ENCODE data around the gene OOSP2.
A peak's percentile ranks its signal among the peaks of the same experiment; 100 is the strongest.

The OOSP2 gene

GRCh38 chr11:60085909-60086308, 45.7 kb downstream of the OOSP2 start:
- Histone ChIP-seq H3K9ac (ENCODE audit: low read depth, low read length, poor library complexity, severe bottlenecking) (no peak overlapping the region), H2AFZ (ENCODE audit: low read length) (0 out of 2 replicates have a peak overlapping the region, but pooled peaks have one; percentile 56), H3K79me2 (ENCODE audit: insufficient read depth, low read length) (no peaks in the 10 kb centered on the region), H3K36me3 (ENCODE audit: insufficient read depth, low read length) (no peaks in the 10 kb centered on the region), H3K4me2 (ENCODE audit: low read depth, low read length, poor library complexity, severe bottlenecking) (peak overlapping the region; percentile 57), H3F3A (ENCODE audit: low read depth) (no peaks in the 10 kb centered on the region), H3K9me3 (ENCODE audit: insufficient read depth, low read depth, low read length) (no peaks in the 10 kb centered on the region), H3K4me3 (ENCODE audit: low read length, poor library complexity, severe bottlenecking) (no peak overlapping the region), H3K9me2 (replicated peaks; ENCODE audit: low read depth, low read length) (no peaks in the 10 kb centered on the region), H3K27me3 (ENCODE audit: insufficient read depth, low read length, poor library complexity, severe bottlenecking) (no peaks in the 10 kb centered on the region), H3K4me1 (ENCODE audit: insufficient read depth, low read length, poor library complexity, severe bottlenecking) (peaks cover 4% of the 10 kb centered on the region), H4K20me1 (ENCODE audit: insufficient read depth, low read length, poor library complexity, severe bottlenecking) (no peaks in the 10 kb centered on the region)
- TF ChIP-seq, protein P1, sequence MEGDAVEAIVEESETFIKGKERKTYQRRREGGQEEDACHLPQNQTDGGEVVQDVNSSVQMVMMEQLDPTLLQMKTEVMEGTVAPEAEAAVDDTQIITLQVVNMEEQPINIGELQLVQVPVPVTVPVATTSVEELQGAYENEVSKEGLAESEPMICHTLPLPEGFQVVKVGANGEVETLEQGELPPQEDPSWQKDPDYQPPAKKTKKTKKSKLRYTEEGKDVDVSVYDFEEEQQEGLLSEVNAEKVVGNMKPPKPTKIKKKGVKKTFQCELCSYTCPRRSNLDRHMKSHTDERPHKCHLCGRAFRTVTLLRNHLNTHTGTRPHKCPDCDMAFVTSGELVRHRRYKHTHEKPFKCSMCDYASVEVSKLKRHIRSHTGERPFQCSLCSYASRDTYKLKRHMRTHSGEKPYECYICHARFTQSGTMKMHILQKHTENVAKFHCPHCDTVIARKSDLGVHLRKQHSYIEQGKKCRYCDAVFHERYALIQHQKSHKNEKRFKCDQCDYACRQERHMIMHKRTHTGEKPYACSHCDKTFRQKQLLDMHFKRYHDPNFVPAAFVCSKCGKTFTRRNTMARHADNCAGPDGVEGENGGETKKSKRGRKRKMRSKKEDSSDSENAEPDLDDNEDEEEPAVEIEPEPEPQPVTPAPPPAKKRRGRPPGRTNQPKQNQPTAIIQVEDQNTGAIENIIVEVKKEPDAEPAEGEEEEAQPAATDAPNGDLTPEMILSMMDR (conservative IDR thresholded peaks at IDR 0.05; ENCODE audit: low read length), result no peak
- TF ChIP-seq EZH2phosphoT487 (IDR thresholded peaks at IDR 0.05; ENCODE audit: borderline replicate concordance), result no peak

DNA sequence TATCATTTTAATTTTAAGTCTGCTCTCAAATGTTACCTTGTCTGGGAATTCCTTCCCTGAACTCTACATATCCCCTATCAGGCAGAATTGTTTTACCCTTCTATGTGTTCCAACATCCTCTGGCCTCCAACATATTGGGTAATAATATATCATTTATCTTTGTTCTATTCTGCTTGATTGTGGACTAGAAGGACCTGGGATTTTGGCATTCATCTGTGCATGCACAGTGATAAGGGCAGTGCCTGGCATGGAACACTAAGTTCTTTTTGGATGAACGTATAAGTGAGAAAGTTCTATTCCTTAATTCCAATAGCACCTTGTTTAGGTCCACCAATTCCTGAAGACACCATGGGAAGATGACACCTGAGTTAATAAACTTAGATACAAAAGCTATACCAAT, 47.0 kb downstream of the OOSP2 start:
- Histone ChIP-seq H2AFZ (ENCODE audit: low read length) (no peak overlapping the region), H3K4me1 (ENCODE audit: insufficient read depth, low read length, poor library complexity, severe bottlenecking) (peaks cover 4% of the 10 kb centered on the region), H3K9me3 (ENCODE audit: insufficient read depth, low read depth, low read length) (no peaks in the 10 kb centered on the region), H3K36me3 (ENCODE audit: insufficient read depth, low read length) (no peaks in the 10 kb centered on the region), H3K4me2 (ENCODE audit: low read depth, low read length, poor library complexity, severe bottlenecking) (no peak overlapping the region), H3K27me3 (ENCODE audit: insufficient read depth, low read length, poor library complexity, severe bottlenecking) (no peaks in the 10 kb centered on the region), H4K20me1 (ENCODE audit: insufficient read depth, low read length, poor library complexity, severe bottlenecking) (no peaks in the 10 kb centered on the region), H3K9me2 (replicated peaks; ENCODE audit: low read depth, low read length) (no peaks in the 10 kb centered on the region), H3K79me2 (ENCODE audit: insufficient read depth, low read length) (no peaks in the 10 kb centered on the region), H3K4me3 (ENCODE audit: low read length, poor library complexity, severe bottlenecking) (no peak overlapping the region), H3K9ac (ENCODE audit: low read depth, low read length, poor library complexity, severe bottlenecking) (no peak overlapping the region), H3F3A (ENCODE audit: low read depth) (no peaks in the 10 kb centered on the region)
- TF ChIP-seq EZH2phosphoT487 (IDR thresholded peaks at IDR 0.05; ENCODE audit: borderline replicate concordance), result no peak
- TF ChIP-seq, protein P1 (conservative IDR thresholded peaks at IDR 0.05; ENCODE audit: low read length), result no peak

- Histone ChIP-seq H3K9me3 (ENCODE audit: insufficient read depth, low read depth, low read length) (no peaks in the 10 kb centered on the region), H3K4me3 (ENCODE audit: low read length, poor library complexity, severe bottlenecking) (no peak within 1 kb of the TSS), H3K4me2 (ENCODE audit: low read depth, low read length, poor library complexity, severe bottlenecking) (no peak within 1 kb of the TSS), H3K4me1 (ENCODE audit: insufficient read depth, low read length, poor library complexity, severe bottlenecking) (peaks cover 4% of the 10 kb centered on the region), H2AFZ (ENCODE audit: low read length) (no peak within 1 kb of the TSS), H3K27me3 (ENCODE audit: insufficient read depth, low read length, poor library complexity, severe bottlenecking) (no peaks in the 10 kb centered on the region), H3K9ac (ENCODE audit: low read depth, low read length, poor library complexity, severe bottlenecking) (no peak within 1 kb of the TSS), H3K36me3 (ENCODE audit: insufficient read depth, low read length) (no peaks in the 10 kb centered on the region), H3F3A (ENCODE audit: low read depth) (no peaks in the 10 kb centered on the region), H3K9me2 (replicated peaks; ENCODE audit: low read depth, low read length) (no peaks in the 10 kb centered on the region), H3K79me2 (ENCODE audit: insufficient read depth, low read length) (no peaks in the 10 kb centered on the region), H4K20me1 (ENCODE audit: insufficient read depth, low read length, poor library complexity, severe bottlenecking) (no peaks in the 10 kb centered on the region)
- TF ChIP-seq, protein P1 (conservative IDR thresholded peaks at IDR 0.05; ENCODE audit: low read length), result no peak
- TF ChIP-seq EZH2phosphoT487 (IDR thresholded peaks at IDR 0.05; ENCODE audit: borderline replicate concordance), result no peak
These were observed 48.2 kb downstream of the OOSP2 start, which contains the start of gene MS4A2 for GRCh38 chr11:60088364-60088763. TSS of gene MS4A2 (plus strand) at chr11:60088664. CDS start at chr11:60088766, 102 bp downstream.
